Loucy (cell line): ENCODE measurements around the gene SMG9.

Experiments
- CTCF ChIP-seq: fragments of 200-600 bp; sonication (generic); conservative IDR thresholded peaks from 2 replicates; pipeline ENCODE4 v1.5.1; 2014; ENCODE audit warnings: mild to moderate bottlenecking, antibody characterized with exemption, low read length
- EZH2phosphoT487 ChIP-seq: fragments of 200-600 bp; IDR thresholded peaks from 2 replicates; pipeline ENCODE4 v1.6.1; 2018; ENCODE audit warnings: antibody characterized with exemption, mild to moderate bottlenecking, moderate library complexity, borderline replicate concordance

DNA sequence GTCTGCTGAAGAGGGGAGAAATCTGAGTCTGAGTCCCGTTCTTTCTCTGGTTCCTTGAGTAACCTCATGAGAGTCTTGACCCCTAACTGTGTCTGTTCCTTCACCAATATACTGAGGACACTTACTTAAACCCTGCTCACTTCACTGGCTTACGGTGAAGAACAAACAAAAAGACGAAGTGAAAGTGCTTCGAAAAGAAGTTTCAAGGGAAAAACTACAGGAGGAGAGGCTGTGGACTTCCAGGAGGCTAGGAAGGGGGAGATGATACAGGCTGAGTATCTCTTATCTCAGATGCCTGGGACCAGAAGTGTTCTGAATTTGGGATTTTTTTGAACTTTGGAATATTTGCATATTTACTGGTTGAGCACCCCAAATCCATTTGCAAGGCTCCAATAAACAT is 6.1 kb downstream of the SMG9 start:
- TF ChIP-seq CTCF, result no peak
- no peak for TF ChIP-seq EZH2phosphoT487
